NB4 (cell line): ENCODE results near the gene APMAP.

Source experiments
- DNase-seq: peaks from one replicate; pipeline ENCODE4 v3.0.0; 2010; ENCODE audit warnings: low read depth
- H3K4me3 ChIP-seq: one replicate; pipeline ENCODE4 v1.5.1; 2011; ENCODE audit warnings: mild to moderate bottlenecking, low read depth, low read length, moderate library complexity
- CTCF ChIP-seq: IDR thresholded peaks from one replicate; pipeline ENCODE4 v1.5.1; 2012; ENCODE audit warnings: low read depth, low read length
- MAX ChIP-seq: IDR thresholded peaks from 2 replicates; pipeline ENCODE4 v1.6.1; 2011; ENCODE audit warnings: low read depth, low read length
- MYC ChIP-seq: IDR thresholded peaks from 2 replicates; pipeline ENCODE4 v1.6.1; 2011; ENCODE audit warnings: low read depth, low read length
- POLR2A ChIP-seq: IDR thresholded peaks from 2 replicates; pipeline ENCODE4 v1.6.1; 2011; ENCODE audit warnings: mild to moderate bottlenecking; ENCODE audit not compliant: insufficient read length; ENCODE audit errors: extremely low read depth

The APMAP gene

GRCh38 chr20:24917056-24917455, 75.5 kb downstream of the APMAP start:
- no peak for DNase-seq
- H3K4me3 ChIP-seq = no peak overlapping the region
- TF ChIP-seq CTCF = no peak
- TF ChIP-seq MAX = no peak
- TF ChIP-seq POLR2A = no peak
- TF ChIP-seq MYC = no peak

- no peak for DNase-seq
- no peak overlapping the region for H3K4me3 ChIP-seq
- no peak for TF ChIP-seq CTCF
These were observed 76.1 kb downstream of the APMAP start for GRCh38 chr20:24916412-24916811.

- TF ChIP-seq MYC (no peak), POLR2A (no peak), MAX (no peak), CTCF (no peak)
- no peak overlapping the region for H3K4me3 ChIP-seq
- no peak for DNase-seq
These were observed 76.7 kb downstream of the APMAP start for GRCh38 chr20:24915892-24916291.

- TF ChIP-seq POLR2A = no peak
- no peak for TF ChIP-seq MAX
- no peak for TF ChIP-seq CTCF
- TF ChIP-seq MYC = no peak
- H3K4me3 ChIP-seq = no peak overlapping the region
- DNase-seq = no peak
These were observed 77.1 kb downstream of the APMAP start for GRCh38 chr20:24915440-24915839.

- no peak for TF ChIP-seq POLR2A
- DNase-seq = no peak
- no peak overlapping the region for H3K4me3 ChIP-seq
These were observed 77.9 kb downstream of the APMAP start for GRCh38 chr20:24914388-24915241.

- H3K4me3 ChIP-seq = no peak overlapping the region
- no peak for DNase-seq
- TF ChIP-seq MAX (no peak), CTCF (no peak), MYC (no peak), POLR2A (no peak)
These were observed 79.4 kb downstream of the APMAP start for GRCh38 chr20:24913076-24913628.
